HG03097 (cell line): Measurements from ENCODE around the gene DNMT3B.
A peak's percentile ranks its signal among the peaks of the same experiment; 100 is the strongest.
"Not testable (repeated sequence)": the region's sequence is repeated elsewhere in the genome, so short reads cannot be mapped to it uniquely, and the experiment has no call there.

Experiments used
- ATAC-seq: cut with Tn5 transposase; IDR thresholded peaks from one replicate; pipeline ENCODE4 v1.9.1; 2021; ENCODE audit not compliant: unreplicated experiment, low FRiP score

The DNMT3B gene

GRCh38 chr20:32789896-32790750 lies 27.9 kb downstream of the DNMT3B start:
- peak; percentile 47 for ATAC-seq

- no peak for ATAC-seq
These were observed 28.5 kb downstream of the DNMT3B start for GRCh38 chr20:32790751-32791057.

GRCh38 chr20:32792316-32792715 lies 30.1 kb downstream of the DNMT3B start:
- ATAC-seq = no peak

GRCh38 chr20:32792731-32793458 lies 30.7 kb downstream of the DNMT3B start:
- no peak for ATAC-seq

GRCh38 chr20:32796383-32796948 lies 34.3 kb downstream of the DNMT3B start:
- no peak for ATAC-seq

GRCh38 chr20:32796981-32797451 lies 34.8 kb downstream of the DNMT3B start:
- no peak for ATAC-seq

- ATAC-seq = not testable (repeated sequence)
These were observed 35.4 kb downstream of the DNMT3B start for GRCh38 chr20:32797571-32797970.

- no peak for ATAC-seq
These were observed 36.1 kb downstream of the DNMT3B start for GRCh38 chr20:32798046-32798981.

- no peak for ATAC-seq
These were observed 40.9 kb downstream of the DNMT3B start for GRCh38 chr20:32803092-32803491.

- ATAC-seq = no peak
These were observed 42.0 kb downstream of the DNMT3B start for GRCh38 chr20:32804022-32804715.

- no peak for ATAC-seq
These were observed 42.6 kb downstream of the DNMT3B start for GRCh38 chr20:32804817-32805216.

- no peak for ATAC-seq
These were observed 43.5 kb downstream of the DNMT3B start for GRCh38 chr20:32805721-32806120.

- ATAC-seq = no peak
These were observed 44.2 kb downstream of the DNMT3B start for GRCh38 chr20:32806356-32806755.

- no peak for ATAC-seq
These were observed 45.5 kb downstream of the DNMT3B start for GRCh38 chr20:32807706-32808105.

- no peak for ATAC-seq
These were observed 46.3 kb downstream of the DNMT3B start for GRCh38 chr20:32808438-32808837.

GRCh38 chr20:32809907-32810306 lies 47.7 kb downstream of the DNMT3B start:
- ATAC-seq = no peak

- no peak for ATAC-seq
These were observed 48.8 kb downstream of the DNMT3B start for GRCh38 chr20:32810941-32811340.

- no peak for ATAC-seq
These were observed 49.7 kb downstream of the DNMT3B start for GRCh38 chr20:32811886-32812285.

- ATAC-seq = peak; percentile 32
These were observed 58.0 kb downstream of the DNMT3B start for GRCh38 chr20:32819992-32820697.
